ENCODE measurements around the gene LRRC27.
A peak's percentile ranks its signal among the peaks of the same experiment; 100 is the strongest.
"Not testable (repeated sequence)": the region's sequence is repeated elsewhere in the genome, so short reads cannot be mapped to it uniquely, and the experiment has no call there.

LRRC27 gene

DNA sequence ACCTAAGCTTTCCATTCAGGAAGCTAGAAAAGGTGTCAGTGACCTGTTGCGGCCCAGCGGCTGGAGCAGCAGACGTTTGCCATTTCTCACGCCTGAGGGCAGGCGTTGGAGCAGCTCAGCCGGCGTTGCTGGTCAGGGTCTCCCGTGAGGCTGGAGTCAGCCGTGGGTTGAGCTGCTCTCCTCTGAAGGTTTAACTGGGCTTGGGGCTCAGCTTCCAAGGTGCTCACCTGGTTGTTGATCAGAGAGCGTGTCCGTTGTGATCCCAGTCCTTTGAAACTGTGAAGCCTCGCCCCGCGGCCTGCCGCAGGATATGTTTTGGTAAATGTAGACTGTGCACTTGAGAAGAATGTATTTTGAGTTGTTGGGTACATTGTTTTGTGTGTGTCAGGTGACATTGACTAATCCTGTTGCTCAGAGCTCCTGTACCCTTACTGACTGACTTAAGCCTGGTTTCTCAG lies 44.4 kb downstream of the LRRC27 start:
- no peak for DNase-seq

DNA sequence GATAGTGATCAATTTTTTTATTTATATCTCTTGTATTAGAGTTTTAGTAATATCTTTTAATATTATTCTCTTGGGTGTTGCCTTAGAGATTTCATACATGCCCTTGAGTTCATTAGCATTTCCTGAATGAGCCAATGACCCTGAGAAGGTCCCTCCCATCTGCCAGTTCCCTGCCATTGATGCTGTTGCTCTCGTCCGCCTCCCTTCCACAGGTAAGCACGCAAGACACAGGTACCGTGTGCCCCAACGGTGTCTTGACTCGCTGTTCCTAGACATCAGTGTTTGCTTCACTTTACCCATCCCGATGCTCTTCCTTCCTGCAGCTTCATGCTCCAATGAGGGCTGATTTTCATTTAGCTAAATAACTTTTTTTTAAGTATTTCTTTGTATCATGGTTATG lies 45.3 kb downstream of the LRRC27 start:
- no peak for DNase-seq

DNA sequence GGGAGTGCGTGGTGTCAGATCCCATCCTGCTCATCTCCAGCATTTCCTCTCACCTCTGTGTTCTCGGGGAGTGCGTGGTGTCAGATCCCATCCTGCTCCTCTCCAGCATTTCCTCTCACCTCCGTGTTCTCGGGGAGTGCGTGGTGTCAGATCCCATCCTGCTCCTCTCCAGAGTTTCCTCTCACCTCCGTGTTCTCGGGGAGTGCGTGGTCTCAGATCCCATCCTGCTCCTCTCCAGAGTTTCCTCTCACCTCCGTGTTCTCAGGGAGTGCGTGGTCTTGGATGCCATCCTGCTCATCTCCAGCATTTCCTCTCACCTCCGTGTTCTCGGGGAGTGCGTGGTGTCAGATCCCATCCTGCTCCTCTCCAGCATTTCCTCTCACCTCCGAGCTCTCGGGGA lies 47.0 kb downstream of the LRRC27 start:
- not testable (repeated sequence) for DNase-seq

DNA sequence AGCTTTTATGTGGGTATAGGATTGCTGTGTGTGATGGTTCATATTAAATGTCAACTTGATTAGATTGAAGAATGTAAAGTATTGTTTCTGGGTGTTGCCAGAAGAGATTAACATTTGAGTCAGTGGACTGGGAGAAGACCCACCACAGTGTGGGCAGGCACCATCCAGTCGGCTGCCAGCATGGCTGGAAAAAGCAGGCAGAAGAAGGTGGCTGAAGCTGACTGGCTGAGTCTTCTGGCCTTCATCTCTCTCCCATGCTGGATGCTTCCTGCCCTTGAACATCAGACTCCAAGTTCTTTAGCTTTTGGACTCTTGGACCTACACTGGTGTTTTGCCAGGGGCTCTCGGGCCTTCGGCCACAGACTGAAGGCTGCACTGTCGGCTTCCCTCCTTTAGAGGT lies 49.0 kb downstream of the LRRC27 start:
- DNase-seq: not testable (repeated sequence)

DNA sequence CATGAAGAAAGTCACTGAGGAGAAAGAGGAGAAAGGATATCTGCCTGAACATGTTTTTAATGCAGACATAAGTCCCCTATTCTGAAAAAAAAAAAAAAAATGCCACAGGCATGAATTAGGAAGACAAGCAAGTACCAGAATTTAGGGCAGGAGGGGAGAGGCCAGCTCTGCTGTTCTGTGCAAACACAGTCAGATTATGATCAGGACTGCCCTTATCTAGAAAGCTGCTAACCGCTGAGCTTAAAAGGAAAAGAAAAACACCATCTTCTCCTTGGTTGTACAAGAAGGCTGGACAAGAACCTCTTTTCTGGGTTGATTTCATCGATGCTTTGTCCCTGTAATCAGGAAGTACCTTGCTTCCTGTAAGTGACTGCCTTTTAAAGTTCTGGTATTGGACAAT lies 49.7 kb downstream of the LRRC27 start:
- no peak for DNase-seq

DNA sequence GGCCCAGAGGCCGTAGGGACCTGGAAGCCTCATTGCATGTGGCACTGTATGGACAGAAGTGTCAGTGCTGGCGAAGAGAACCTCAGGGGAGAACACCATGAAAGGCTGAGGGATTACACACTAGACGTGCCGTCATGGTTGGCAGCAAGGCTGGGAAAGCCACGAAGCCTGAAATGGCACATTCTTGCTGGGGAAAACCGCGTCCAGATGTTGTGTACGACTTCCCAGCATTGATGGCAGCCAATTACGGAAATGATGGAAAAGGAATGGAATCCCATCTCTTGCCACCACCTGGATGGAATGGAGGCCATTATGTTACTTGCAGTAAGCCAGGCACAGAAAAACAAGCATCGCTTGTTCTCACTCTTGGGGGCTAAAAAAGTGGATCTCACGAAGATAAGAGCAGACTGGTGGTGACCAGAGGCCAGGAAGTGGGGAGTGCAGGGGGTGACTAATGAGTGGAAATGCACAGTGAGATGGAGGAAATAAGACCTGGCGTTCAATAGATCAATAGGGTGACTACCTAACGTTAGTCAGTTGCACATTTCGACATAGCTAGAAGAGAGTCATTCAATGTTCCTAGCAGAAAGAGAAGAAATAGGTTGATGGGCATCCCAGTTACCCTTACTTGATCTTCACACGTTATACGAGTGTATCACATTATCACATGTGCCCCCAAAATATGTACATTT lies 50.4 kb downstream of the LRRC27 start:
- no peak for DNase-seq

DNA sequence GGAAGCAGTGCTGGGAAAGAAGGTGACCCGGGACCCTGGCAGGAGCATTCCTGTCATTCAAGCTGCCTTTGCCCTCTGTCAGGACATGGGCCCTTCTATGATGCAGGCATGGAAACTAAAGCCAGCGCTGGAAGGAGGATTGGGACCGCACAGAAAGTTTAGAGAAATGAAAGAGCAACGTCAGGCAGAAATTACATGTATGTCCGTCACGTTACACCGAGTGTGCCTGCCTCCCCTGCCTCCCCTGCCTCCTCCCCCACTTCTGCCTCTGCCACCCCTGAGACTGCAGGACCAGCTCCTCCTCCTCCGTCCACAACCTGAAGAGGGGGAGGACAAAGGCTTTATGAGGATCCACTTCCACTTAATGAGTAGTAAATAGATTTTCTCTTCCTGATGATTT lies 51.1 kb downstream of the LRRC27 start:
- no peak for DNase-seq

DNA sequence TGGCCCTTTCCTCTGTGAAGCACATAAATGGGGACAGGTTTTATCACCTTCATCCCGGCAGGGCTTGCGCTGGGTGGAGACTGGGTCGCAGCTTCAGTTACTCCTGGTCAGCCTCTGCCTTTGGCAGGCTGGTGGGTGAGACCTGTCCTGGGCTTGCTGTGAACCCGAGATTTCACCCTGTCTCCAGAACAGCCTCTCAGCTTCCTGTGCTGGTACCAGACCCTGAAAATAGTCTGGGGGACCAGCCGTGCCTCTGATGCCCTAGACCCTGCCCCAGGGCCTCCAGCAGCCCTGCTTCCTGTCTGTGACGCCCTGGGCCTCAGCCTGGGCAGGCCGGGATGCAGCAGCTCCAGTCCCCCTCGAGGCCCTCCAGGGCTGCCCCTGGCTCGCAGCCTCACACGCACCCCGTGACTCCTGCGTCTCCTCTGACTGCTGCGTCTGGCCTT lies 51.8 kb downstream of the LRRC27 start:
- no peak for DNase-seq

DNA sequence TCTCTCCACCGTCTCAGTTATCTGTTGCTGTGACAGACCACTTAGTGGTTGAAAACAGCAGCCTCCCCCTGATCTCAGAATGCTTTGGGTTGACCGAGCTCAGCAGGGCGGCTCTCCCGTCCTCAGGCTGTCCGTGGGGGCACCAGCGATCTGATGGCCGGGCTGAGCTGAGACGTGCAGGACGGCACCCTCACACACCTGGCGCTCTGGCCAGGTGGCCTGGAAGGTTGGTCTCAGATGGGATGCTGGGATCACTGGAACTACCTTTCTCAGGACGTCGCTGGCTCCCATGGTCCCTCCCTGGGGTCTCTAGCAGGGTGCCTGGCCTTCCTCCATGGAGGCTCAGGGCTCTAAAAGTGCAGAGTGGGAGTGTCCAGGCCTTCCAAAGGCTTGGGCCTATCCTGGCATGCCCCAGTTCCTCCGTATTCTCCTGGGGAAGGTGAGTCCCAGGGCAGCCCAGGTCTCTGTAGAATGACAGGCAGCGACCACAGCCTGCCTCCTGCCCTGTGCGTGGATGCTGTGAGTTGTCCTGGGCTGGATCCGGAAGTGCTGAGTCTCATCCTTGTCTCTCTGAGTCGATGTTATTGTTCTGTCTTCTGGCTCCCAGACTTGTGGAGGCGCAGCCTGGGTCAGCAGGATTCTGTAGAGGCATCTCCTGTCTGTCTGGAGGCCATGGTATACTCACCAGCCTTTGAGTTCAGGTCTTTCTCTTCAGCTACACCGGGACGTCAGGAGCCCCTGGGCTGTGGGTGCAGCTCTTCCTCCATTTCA lies 52.8 kb downstream of the LRRC27 start:
- no peak for DNase-seq

DNA sequence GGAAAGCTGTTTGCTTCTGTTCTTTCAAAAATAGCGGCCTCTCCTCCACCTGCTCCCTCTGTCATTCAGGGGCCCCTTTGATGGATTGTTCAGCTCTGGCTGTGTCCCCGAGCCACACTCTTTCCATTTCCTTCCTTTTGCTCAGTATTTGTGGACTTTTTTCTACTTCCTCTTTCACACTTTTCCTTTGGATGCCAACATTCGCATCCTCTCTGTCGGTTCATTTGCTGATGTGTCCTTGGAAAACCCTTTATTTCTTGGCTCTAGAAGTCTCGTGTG lies 53.3 kb downstream of the LRRC27 start:
- no peak for DNase-seq

DNA sequence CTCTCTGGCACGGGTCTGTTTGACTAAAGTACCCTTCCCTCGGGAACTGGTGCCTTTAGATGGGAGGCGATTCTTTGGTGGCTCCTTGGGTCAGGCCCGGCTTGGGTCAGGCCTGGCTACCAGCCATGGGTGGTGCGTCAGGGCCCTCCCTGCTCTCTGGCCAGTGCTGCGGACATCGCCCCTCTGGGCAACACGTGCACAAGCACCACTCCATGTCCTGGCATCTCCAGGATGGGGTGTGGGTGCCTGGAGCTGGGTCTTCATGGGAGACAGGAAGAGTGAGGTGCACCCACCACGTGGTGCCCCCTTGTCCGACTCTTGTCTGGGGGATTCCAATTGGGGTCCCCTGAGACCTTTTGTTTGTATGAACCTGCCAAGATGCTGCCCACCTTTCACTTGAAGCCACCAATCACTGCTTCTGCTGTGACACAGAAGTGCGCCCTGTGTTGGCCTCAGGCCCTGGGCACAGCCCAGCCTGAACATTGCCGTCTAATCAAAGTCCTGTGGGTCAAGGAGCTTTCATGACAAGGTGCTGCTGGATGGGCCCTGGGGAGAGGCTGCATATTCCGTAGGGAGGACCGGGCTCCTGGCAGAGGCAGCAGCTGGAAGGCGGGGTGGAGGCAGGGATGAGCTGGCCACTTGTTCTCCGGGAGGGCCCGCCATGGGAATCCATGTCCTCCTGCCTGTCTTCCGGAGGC lies 53.9 kb downstream of the LRRC27 start:
- no peak for DNase-seq

DNA sequence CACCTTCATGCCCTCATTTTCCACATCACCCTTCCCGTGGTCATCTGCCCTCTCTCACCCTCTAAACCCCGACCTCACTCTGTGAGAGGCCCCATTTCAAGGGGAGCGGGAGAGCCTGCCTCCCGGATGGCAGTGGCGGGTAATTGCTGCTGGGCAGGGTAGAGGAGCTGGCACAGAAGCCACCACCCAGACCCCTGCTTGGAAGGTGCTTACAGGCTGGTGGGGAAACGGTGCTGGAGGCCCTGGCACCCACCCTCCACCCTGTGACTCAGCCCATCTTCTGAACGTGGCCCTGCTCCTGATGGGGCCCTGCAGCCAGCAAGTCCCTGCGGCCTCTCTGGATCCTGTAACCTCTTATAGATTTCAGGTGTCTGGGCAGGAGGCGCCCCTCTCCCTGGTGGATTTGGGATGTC lies 54.4 kb downstream of the LRRC27 start:
- no peak for DNase-seq

DNA sequence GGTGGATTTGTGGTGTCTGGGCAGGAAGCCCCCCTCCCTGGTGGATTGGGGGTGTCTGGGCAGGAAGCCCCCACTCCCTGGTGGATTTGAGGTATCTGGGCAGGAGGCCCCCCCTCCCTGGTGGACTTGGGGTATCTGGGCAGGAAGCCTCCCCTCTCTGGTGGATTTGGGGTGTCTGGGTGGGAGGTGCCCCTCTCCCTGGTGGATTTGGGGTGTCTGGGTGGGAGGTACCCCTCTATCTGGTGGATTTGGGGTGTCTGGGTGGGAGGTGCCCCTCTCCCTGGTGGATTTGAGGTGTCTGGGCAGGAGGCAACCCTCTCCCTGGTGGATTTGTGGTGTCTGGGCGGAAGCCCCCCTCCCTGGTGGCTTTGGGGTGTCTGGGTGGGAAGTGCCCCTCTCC lies 54.9 kb downstream of the LRRC27 start:
- DNase-seq: not testable (repeated sequence)

DNA sequence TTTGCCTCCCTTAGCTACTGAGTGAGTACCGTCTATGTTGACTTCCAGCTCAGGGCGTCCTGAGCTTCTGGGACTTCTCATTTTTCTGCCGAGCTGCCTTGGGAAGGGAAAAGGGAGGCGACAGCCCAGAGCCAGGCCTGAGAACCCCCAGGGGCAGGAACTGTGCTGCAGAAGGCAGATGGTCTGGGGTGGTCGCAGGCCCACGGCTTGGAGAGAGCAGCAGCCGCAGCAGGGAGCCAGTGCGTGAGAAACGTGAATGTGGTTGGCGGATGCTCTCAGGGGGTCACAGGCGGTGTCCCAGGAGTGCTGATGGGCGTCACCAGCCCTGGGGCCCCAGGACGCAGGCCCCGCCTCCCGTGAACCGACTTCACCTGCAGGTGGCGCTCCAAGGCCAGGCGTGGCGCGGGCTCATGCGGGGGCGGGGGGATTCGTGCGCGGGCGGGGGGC lies 55.8 kb downstream of the LRRC27 start:
- DNase-seq: peak; percentile 82

DNA sequence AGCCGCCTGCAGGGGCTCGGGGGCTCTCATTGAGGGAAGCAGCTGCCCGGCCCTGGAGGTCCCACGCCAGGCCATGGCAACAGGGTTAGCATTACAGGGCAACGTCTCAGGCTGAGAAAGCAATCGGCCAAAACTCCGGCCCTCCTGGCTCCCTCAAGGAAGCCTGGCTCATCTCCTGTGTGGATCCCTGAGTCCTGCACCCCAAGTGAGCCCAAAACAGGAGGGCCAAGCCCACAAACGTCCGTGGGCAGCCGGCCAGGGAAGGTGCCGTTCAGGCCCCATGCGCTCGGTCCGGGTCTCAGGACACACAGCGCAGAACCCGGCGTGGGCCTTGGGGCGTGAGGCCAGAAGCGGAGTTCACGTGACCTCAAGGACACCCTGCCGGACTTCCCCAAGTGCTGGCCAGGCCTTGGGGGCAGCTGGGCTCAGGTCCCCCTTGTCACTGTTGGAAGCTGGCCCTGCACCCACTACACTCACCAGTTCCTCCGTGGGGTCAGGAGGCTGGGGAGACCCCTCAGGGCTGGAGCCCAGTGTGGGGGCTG lies 57.0 kb downstream of the LRRC27 start:
- DNase-seq: no peak

DNA sequence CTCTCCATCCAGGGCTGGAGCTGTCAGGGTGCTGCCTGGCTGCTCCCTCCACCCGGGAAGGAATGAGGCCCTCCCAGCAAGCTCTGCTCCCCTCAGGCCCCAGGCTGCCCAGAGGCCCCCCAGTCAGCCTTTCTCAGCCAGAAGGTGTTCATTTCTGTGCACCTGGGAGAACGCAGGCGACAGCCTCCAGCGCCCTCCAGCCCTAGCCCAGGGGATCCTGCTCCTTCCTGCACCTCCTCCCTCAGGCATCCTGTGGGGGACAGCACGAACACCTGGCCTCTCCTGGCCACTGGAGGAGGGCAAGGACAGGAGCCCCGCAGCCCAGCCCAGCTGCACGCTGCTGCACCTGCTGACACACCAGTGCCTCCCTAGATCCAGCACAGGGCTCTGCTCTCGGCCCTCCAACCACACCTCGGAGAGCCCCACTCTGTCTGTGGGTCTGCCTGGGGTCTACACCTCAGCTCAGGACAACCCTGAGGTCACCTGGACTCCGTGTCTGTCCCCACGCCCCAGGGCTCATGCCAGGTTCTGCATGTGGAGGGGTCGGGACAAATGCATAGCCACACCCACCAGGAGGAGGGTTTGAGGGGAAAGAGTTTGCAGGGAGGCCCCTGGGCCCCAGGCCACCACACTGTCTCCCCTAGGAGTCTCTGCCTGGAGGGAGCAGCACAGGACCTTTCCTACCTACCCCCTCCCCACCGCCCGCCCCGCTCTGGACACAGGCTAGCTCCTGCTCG lies 57.6 kb downstream of the LRRC27 start:
- DNase-seq: peak; percentile 34

DNA sequence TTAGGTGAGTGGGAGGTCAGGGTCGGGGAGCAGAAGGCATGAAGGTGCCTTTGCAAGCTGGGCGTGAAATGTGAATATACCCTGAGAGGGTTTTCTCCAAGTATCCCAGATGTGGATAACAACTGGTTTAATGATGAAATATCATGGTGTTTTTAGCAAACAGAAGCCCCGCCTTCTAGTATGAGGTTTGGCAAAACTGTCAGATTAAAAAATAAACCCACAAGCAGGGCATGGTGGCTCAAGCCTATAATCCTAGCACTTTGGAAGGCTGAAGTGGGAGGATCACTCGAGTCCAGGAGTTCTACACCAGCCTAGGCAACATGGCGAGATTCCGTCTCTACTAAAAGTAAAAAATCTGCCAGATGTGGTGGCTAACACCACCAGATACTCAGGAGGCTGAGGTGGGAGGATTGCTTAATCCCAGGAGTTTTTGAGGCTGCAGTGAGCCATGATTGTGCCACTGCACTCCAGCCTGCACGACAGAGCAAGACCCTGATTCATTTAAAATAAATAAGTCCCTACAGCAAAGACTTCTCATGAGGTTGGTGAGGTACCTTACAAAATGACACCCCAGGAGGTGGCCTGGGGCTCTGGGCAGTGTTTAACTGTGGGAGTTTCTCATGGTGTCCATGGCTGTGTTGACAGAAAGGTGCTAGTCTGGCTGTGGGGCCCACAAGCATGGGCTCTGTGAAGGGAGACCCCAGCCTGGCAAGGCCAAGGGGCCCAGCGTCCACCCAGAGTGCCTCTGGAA lies 58.4 kb downstream of the LRRC27 start:
- no peak for DNase-seq

DNA sequence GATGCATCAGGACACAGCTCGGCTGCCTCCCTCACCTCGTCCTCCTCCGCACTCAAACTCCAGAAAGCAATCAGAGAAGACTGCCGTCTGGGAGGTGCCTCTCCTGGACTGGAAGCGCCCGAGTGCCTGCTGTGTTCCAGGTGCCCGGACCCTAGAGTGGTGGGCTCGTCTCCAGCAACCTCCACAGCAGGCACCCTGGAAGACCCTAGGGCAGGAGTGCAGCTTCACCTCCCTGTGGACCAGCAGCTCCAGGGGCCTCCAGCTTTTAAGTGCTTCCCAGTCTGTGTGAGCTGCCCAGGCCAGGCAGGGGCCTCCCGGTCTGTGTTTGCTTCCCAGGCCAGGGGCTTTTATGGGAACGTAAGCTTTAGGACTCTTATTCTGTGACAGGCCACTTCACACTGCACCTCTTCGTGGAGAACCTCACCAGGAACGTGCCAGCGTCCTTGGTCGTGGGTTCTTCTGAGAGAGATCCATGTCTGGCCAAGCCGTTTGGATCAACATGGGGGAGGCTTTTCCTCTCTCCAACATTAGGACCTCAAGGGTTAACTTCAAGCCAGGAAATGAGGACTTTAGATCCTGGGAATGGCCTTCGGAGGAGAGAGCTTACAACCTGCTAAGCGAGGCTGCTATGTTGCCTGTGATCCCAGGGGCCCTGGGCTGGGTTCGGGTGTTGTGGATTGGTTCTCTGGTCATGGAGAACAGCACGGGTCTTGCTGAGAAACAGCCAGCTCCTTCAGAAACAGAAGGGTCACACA lies 59.1 kb downstream of the LRRC27 start:
- no peak for DNase-seq

DNA sequence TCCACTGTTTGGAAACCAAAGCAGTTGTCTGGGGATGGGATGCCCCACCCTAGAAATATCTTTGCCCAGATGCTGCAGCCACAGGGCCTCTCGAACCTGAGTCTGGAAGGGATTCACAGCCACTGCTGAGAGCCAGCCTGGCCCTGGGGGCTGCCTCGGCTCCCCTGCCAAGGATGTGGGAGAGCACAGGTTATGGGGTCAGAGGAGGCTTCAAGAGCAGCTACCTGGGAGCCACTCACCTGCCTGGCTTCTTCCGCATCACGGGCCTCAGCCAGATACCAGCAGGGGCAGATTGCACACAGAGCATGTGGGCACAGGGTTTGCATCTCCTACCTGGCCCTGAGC lies 59.7 kb downstream of the LRRC27 start:
- no peak for DNase-seq

DNA sequence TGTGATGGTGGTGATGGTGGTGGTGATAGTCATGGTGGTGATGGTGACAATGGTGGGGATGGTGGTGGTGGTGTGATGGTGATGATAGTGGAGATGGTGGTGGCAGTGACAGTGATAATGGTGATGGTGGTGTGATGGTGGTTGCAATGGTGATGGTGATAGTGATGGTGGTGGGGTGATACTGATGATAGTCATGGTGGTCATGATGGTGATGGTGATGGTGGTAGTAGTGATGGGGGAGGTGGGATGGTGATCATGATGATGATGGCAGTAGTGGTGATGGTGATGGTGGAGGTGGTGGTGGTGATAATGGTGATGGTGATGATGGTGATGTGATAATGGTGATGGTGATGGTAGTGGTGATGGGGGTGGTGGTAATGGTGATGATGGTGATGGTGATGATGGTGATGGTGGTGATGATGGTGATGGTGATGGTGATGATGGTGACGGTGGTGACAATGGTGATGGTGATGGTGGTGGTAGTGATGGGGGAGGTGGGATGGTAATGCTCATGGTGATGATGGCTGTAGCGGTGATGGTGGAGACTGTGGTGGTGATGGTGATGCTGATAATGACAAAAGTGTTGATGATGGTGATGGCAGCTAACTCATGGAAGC lies 60.3 kb downstream of the LRRC27 start:
- no peak for DNase-seq

Measured in activated CD4-positive, alpha-beta T cell treated with anti-CD3 and anti-CD28 coated beads for 48 hours (primary cell).